Activated CD8-positive, alpha-beta T cell treated with anti-CD3 and anti-CD28 coated beads, Interleukin-2, amount 10 ng/mL, durations not matched to agents 7 days and 5 days (primary cell): ENCODE measurements around the gene PANK4. TPM values are rescaled to one million over a fixed set of nuclear protein-coding genes. Genes with fewer than 3 reads are reported as not detected.

Source experiments
- ATAC-seq: fragments of 150-1000 bp; cut with Tn5 transposase; one replicate; pipeline ENCODE4 v1.10.0; 2021; ENCODE audit warnings: moderate library complexity
- CTCF ChIA-PET: fragments of 350-600 bp; sonication (Branson Sonifier 250); formaldehyde crosslinking; loops from one replicate; lab custom pipeline; 2021; ENCODE audit warnings: antibody characterized with exemption; lab: Charles Lee
- POLR2A ChIA-PET: fragments of 350-600 bp; sonication (Branson Sonifier 250); formaldehyde crosslinking; loops from one replicate; lab custom pipeline; 2021; ENCODE audit warnings: antibody characterized with exemption; lab: Charles Lee
- DNase-seq: peaks from one replicate; pipeline ENCODE4 v3.0.0-alpha.2; 2020
- H3K27ac Mint-ChIP-seq: one replicate; pipeline ENCODE4 v1.8.0; 2021; ENCODE audit warnings: mild to moderate bottlenecking, mixed read lengths
- H3K27me3 Mint-ChIP-seq: one replicate; pipeline ENCODE4 v1.8.0; 2021; ENCODE audit warnings: low read depth, mixed read lengths
- H3K36me3 Mint-ChIP-seq: one replicate; pipeline ENCODE4 v1.8.0; 2021; ENCODE audit warnings: low read depth, mixed read lengths
- H3K4me1 Mint-ChIP-seq: one replicate; pipeline ENCODE4 v1.8.0; 2021; ENCODE audit warnings: low read depth, mixed read lengths
- H3K4me3 Mint-ChIP-seq: one replicate; pipeline ENCODE4 v1.8.0; 2021; ENCODE audit warnings: mild to moderate bottlenecking, mixed read lengths
- H3K9me3 Mint-ChIP-seq: one replicate; pipeline ENCODE4 v1.8.0; 2022; ENCODE audit warnings: mixed read lengths; ENCODE audit not compliant: insufficient read depth
- total RNA-seq, 2 experiments: library from RNA; stranded (reverse); gene quantifications; one replicate each; pipeline ENCODE4 v1.2.3, GENCODE V29; 2021

The PANK4 gene
- total RNA-seq, 2 experiments from 2014 or later = 55.9 to 66.8 TPM

- Mint-ChIP-seq H3K4me3 (peak overlapping the region; percentile 43), H3K9me3 (no peaks in the 10 kb centered on the region), H3K36me3 (peaks cover 16% of the 10 kb centered on the region), H3K27ac (no peak overlapping the region), H3K27me3 (peaks cover 26% of the 10 kb centered on the region), H3K4me1 (peaks cover 44% of the 10 kb centered on the region)
- no peak for ATAC-seq
- ChIA-PET POLR2A (interaction anchor here (2.2 to 4.8 kb wide), 2 partner anchors 19 to 29 kb away, joined by 9 to 96 read pairs; partner anchors contain the start of gene TNFRSF14), CTCF (interaction anchor here (2.0 kb wide), 1 partner anchor 333 kb away, joined by 6 read pairs; the partner anchor contains the start of gene FAAP20)
- DNase-seq = no peak
These were observed 1.1 kb upstream of the PANK4 start for GRCh38 chr1:2527556-2527860.

DNA sequence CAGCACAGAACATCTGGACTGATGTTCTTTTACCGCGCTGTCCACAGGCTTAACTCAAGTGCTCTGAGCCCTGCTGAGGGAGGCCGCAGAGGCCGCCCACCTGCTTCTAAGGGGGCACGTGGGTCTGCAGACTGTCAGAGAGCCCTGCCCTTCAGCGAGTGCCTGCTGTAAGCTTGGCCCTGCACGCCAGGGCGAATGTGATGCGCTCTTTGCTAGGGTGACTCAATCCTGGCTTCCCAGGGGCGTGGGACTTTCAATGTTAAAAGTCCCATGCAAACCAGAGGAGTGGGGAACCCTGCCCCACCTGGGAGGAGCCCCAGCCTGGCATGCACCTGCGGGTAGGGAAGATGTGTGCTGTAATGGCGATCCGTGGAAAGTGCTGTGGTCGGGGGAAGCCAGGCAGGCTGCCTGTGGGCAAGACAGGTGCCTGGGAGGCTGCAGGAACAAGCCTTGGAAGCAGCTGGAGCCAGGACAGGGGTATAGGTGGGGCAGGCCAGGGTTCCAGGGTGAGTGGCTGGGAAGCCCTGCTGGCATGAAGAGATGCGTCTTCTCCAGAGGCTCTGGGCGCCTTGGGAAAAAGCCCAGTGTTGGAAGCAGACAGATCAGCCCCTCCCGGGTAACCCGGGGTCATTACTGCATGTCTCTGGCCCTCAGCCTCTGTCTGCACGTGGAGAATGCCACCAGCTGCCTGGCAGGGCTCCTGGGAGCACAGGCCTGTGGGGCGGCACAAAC is 594 bp upstream of the PANK4 start:
- peak; percentile 10 for ATAC-seq
- peak; percentile 58 for DNase-seq
- POLR2A ChIA-PET = interaction anchor here (1.4 to 4.8 kb wide), 6 partner anchors 9 to 114 kb away, joined by 3 to 96 read pairs (median 8); partner anchors contain the start of genes PEX10 and TNFRSF14
- H3K9me3 Mint-ChIP-seq = no peaks in the 10 kb centered on the region
- H3K4me1 Mint-ChIP-seq = peaks cover 49% of the 10 kb centered on the region
- peak overlapping the region; percentile 45 for H3K27ac Mint-ChIP-seq
- peaks cover 19% of the 10 kb centered on the region for H3K36me3 Mint-ChIP-seq
- CTCF ChIA-PET = interaction anchor here (1.3 to 4.2 kb wide), 6 partner anchors 21 to 332 kb away, joined by 6 to 51 read pairs (median 7); partner anchors contain the start of gene FAAP20
- peaks cover 26% of the 10 kb centered on the region for H3K27me3 Mint-ChIP-seq
- H3K4me3 Mint-ChIP-seq = peak overlapping the region; percentile 43

GRCh38 chr1:2525572-2525919 is 850 bp downstream of the PANK4 start:
- H3K4me1 Mint-ChIP-seq = peaks cover 46% of the 10 kb centered on the region
- POLR2A ChIA-PET = interaction anchor here (0.8 to 4.8 kb wide), 9 partner anchors 15 to 133 kb away, joined by 3 to 96 read pairs (median 6); partner anchors contain the start of genes PEX10 and TNFRSF14
- no peaks in the 10 kb centered on the region for H3K9me3 Mint-ChIP-seq
- DNase-seq = no peak
- peaks cover 26% of the 10 kb centered on the region for H3K36me3 Mint-ChIP-seq
- peaks cover 14% of the 10 kb centered on the region for H3K27me3 Mint-ChIP-seq
- CTCF ChIA-PET = interaction anchor here (0.8 to 4.2 kb wide), 11 partner anchors 14 to 331 kb away, joined by 3 to 51 read pairs (median 6); partner anchors contain the start of genes FAAP20, PEX10 and TNFRSF14
- no peak for ATAC-seq
- H3K4me3 Mint-ChIP-seq = peak overlapping the region; percentile 81
- peak overlapping the region; percentile 91 for H3K27ac Mint-ChIP-seq

- CTCF ChIA-PET = interaction anchor here (0.7 to 4.2 kb wide), 18 partner anchors 9 to 329 kb away, joined by 3 to 51 read pairs (median 4); partner anchors contain the start of genes FAAP20, PEX10 and TNFRSF14
- POLR2A ChIA-PET = interaction anchor here (1.0 to 4.8 kb wide), 10 partner anchors 14 to 111 kb away, joined by 3 to 96 read pairs (median 6); partner anchors contain the start of genes PEX10 and TNFRSF14
- H3K4me1 Mint-ChIP-seq = peaks cover 45% of the 10 kb centered on the region
- H3K27ac Mint-ChIP-seq = peak overlapping the region; percentile 91
- H3K36me3 Mint-ChIP-seq = peaks cover 28% of the 10 kb centered on the region
- peaks cover 9% of the 10 kb centered on the region for H3K27me3 Mint-ChIP-seq
- ATAC-seq = peak; percentile 29
- H3K4me3 Mint-ChIP-seq = peak overlapping the region; percentile 81
- peak; percentile 87 for DNase-seq
- H3K9me3 Mint-ChIP-seq = no peaks in the 10 kb centered on the region
These were observed 2.3 kb downstream of the PANK4 start for GRCh38 chr1:2523891-2524609.

- Mint-ChIP-seq H3K27ac (peak overlapping the region; percentile 91), H3K4me3 (peak overlapping the region; percentile 81), H3K9me3 (no peaks in the 10 kb centered on the region), H3K4me1 (peaks cover 40% of the 10 kb centered on the region), H3K27me3 (peaks cover 3% of the 10 kb centered on the region), H3K36me3 (peaks cover 35% of the 10 kb centered on the region)
- ChIA-PET POLR2A (interaction anchor here (1.0 to 4.8 kb wide), 8 partner anchors 13 to 110 kb away, joined by 3 to 96 read pairs (median 6); partner anchors contain the start of gene PEX10), CTCF (interaction anchor here (0.8 to 4.2 kb wide), 17 partner anchors 8 to 328 kb away, joined by 3 to 51 read pairs (median 5); partner anchors contain the start of genes FAAP20, PEX10 and TNFRSF14)
- DNase-seq = no peak
- peak; percentile 21 for ATAC-seq
These were observed 3.1 kb downstream of the PANK4 start for GRCh38 chr1:2523191-2523890.

DNA sequence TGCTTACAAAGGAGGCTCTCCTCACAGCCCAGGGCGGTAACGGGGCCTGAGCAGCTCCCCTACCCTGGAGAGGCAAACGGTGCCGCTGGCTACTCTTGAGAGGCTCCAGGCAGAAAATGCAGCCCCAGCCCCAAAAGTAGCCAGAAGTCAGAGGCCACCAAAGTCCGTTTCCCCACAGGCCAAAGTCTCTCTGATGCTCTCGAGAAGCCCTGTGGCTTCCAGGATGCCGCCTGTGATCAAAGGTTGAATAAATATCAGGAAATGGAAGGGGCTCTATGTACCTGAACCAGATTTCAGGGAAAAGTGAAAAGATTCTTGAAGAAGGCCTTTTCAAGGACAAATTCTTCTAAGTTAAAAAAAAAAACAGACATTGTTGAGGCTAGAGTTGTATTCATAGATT is 4.2 kb downstream of the PANK4 start:
- Mint-ChIP-seq H3K36me3 (peaks cover 38% of the 10 kb centered on the region), H3K9me3 (no peaks in the 10 kb centered on the region), H3K27ac (peak overlapping the region; percentile 91), H3K27me3 (peaks cover 3% of the 10 kb centered on the region), H3K4me1 (peaks cover 38% of the 10 kb centered on the region), H3K4me3 (no peak overlapping the region)
- ATAC-seq (no peak), DNase-seq (no peak)
- ChIA-PET POLR2A (no interaction called here), CTCF (no interaction called here)

GRCh38 chr1:2520806-2521205 is 5.6 kb downstream of the PANK4 start:
- CTCF ChIA-PET = no interaction called here

GRCh38 chr1:2520206-2520605 is 6.2 kb downstream of the PANK4 start:
- H3K27me3 Mint-ChIP-seq = no peaks in the 10 kb centered on the region
- H3K9me3 Mint-ChIP-seq = no peaks in the 10 kb centered on the region
- no peak overlapping the region for H3K27ac Mint-ChIP-seq
- ChIA-PET POLR2A (no interaction called here), CTCF (interaction anchor here (0.8 kb wide), 1 partner anchor 27 kb away, joined by 3 read pairs; no protein-coding TSS in a partner anchor)
- ATAC-seq (no peak), DNase-seq (no peak)
- no peak overlapping the region for H3K4me3 Mint-ChIP-seq
- H3K36me3 Mint-ChIP-seq = peaks cover 41% of the 10 kb centered on the region
- H3K4me1 Mint-ChIP-seq = peaks cover 32% of the 10 kb centered on the region

More at GRCh38 chr1:2520806-2521205, 5.6 kb downstream of the PANK4 start:
- H3K9me3 Mint-ChIP-seq = no peaks in the 10 kb centered on the region
- H3K4me1 Mint-ChIP-seq = peaks cover 32% of the 10 kb centered on the region
- DNase-seq = no peak
- peaks cover 40% of the 10 kb centered on the region for H3K36me3 Mint-ChIP-seq
- no peaks in the 10 kb centered on the region for H3K27me3 Mint-ChIP-seq
- ATAC-seq = no peak
- no peak overlapping the region for H3K27ac Mint-ChIP-seq
- POLR2A ChIA-PET = no interaction called here
- no peak overlapping the region for H3K4me3 Mint-ChIP-seq

DNA sequence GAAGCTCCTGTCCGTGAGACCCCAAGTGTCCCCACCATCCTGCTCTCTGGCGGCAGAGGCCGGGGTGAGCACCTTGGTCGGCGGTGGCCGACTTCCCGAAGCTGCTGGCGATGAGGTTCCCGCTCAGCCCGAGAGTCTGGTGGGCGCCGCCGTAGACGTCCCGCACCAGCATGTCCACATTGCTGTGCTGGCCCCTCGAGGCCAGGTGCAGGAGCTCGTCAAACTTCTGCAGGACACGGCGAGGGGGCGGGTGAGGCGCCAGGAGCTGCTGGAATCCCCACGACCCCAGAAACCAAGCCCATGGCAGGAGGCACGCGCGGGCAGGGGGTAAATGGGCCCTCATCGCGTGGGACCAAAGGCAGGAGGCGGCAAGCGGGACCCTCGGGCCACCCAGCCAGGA is 6.7 kb downstream of the PANK4 start:
- no peak overlapping the region for H3K27ac Mint-ChIP-seq
- H3K27me3 Mint-ChIP-seq = no peaks in the 10 kb centered on the region
- H3K4me3 Mint-ChIP-seq = no peak overlapping the region
- ATAC-seq (no peak), DNase-seq (no peak)
- no peaks in the 10 kb centered on the region for H3K9me3 Mint-ChIP-seq
- H3K36me3 Mint-ChIP-seq = peaks cover 39% of the 10 kb centered on the region
- ChIA-PET CTCF (interaction anchor here (0.8 kb wide), 1 partner anchor 28 kb away, joined by 3 read pairs; no protein-coding TSS in a partner anchor), POLR2A (no interaction called here)
- peaks cover 27% of the 10 kb centered on the region for H3K4me1 Mint-ChIP-seq

DNA sequence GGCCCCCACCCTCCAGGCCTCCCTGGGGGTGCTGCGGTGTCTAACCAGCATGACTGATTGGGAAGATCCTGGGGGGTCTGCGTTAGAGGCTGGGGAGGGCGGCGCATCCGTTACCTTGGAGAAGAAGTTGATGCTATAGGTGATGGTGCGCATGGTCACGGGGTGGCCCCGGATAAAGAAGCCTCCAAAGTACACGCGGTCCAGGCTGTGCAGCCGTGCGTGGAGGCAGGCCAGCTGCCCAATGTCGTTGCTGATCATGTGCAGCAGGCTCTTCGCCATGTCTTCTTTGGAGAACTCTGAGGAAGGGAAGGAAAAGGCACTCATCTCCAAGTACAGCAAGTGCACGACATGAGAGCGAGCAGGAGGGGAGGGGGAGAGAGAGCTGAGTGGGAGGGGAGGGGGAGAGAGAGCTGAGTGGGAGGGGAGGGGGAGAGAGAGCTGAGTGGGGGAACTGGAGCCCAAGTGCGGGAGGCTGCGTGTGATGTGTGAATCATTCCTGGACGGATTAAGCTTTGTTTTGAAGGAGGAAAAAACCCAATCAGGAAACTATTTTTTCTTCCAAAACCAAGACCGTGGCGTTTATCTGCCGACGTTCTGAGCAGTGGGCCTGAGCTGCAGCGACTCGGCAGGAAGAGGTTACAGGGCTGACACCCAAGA is 7.2 kb downstream of the PANK4 start:
- DNase-seq = no peak
- Mint-ChIP-seq H3K36me3 (peaks cover 36% of the 10 kb centered on the region), H3K27ac (no peak overlapping the region), H3K9me3 (no peaks in the 10 kb centered on the region), H3K27me3 (no peaks in the 10 kb centered on the region), H3K4me3 (no peak overlapping the region), H3K4me1 (peaks cover 21% of the 10 kb centered on the region)
- ChIA-PET CTCF (interaction anchor here (0.8 kb wide), 1 partner anchor 28 kb away, joined by 3 read pairs; no protein-coding TSS in a partner anchor), POLR2A (no interaction called here)
- ATAC-seq = no peak
